HG02970 (cell line): ENCODE data around the gene SCN11A.

Experiments
- ATAC-seq: cut with Tn5 transposase; IDR thresholded peaks from one replicate; pipeline ENCODE4 v1.9.1; 2021; ENCODE audit warnings: mild to moderate bottlenecking, moderate library complexity, moderate number of reproducible peaks; ENCODE audit not compliant: unreplicated experiment, low FRiP score

Gene SCN11A

GRCh38 chr3:39011191-39011736, 40.5 kb downstream of the SCN11A start:
- ATAC-seq, result no peak

DNA sequence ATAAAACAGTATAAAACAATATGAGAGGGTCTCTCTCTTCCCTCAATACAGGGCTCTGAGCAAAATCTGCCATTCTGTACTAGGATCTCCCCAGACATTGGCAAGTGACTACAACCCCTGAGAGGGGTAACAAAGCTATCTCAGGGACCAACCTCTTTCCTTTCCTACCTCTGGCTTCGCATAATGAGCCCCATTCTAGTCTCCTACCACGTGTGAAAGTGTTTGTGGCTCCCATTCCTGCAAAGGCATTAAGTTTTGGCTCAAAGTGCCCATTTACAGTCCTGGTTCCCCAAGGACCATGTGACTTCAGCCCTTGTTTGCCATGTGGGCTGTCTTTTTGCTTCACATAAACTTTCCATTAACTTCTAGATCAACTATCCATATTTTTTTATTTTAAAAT, 46.4 kb downstream of the SCN11A start:
- ATAC-seq, result no peak
